Central memory CD4-positive, alpha-beta T cell (primary cell): Measurements from ENCODE around the gene PPM1H.
"Not testable (repeated sequence)": the region's sequence is repeated elsewhere in the genome, so short reads cannot be mapped to it uniquely, and the experiment has no call there.

Source experiments
- DNase-seq: peaks from one replicate; pipeline ENCODE4 v3.0.0; 2022

PPM1H gene

DNA sequence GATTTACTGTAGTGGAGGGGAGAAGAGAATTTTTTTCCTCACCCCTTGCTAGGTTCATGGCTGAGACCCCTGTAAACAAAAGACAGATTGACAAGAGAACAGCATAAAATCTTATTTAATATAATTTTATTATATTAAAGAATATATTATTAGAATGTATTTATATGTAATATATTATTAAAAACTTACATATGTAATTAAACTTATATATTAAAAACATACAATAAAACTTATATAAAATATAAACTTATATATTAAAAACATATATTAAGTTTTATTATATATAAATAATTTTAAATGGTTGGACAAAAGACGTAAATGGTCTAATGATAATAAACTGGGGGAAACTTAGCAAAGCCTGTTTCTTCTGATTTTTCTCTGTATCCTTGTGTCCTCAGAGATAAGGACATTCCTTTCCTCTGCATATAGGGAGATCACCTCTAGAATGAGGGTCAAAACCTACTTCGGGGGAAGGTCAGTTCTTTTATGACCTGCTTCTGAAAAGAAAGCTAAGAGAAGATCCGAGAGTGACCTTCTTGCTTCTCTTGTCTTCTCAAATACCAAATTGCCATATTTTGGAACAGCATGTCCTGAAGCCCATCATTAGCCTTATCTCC, 8.9 kb upstream of the PPM1H start:
- no peak for DNase-seq

- DNase-seq, result not testable (repeated sequence)
These were observed 7.4 kb upstream of the PPM1H start for GRCh38 chr12:62942316-62942715.

DNA sequence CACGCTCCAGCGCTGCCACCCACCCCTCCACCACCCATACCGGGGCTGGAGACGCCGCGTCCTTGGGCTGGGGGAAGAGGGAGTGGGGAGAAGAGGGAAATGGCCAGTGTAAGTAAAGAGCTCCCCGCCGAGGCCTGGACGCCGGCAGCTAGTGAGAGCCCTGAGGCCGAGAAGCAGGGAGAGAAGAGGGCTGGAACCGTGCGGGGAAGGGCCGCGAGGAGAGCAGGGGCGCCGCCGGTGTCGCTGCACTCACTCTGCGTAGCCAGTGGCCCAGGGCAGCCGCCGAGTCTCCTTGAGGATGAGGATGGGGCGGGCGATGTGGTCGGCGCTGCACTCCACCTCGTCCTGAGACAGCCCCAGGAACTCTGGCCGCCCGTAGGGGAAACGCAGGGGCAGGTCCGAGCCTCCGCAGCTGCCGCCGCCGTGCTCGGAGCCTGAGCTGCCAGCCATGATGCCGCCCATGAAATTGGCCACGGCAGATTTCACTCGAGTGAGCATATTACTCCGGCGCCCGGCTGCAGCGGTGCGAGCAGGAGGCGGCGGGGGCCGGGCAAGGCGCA, 631 bp downstream of the PPM1H start:
- DNase-seq, result no peak

DNA sequence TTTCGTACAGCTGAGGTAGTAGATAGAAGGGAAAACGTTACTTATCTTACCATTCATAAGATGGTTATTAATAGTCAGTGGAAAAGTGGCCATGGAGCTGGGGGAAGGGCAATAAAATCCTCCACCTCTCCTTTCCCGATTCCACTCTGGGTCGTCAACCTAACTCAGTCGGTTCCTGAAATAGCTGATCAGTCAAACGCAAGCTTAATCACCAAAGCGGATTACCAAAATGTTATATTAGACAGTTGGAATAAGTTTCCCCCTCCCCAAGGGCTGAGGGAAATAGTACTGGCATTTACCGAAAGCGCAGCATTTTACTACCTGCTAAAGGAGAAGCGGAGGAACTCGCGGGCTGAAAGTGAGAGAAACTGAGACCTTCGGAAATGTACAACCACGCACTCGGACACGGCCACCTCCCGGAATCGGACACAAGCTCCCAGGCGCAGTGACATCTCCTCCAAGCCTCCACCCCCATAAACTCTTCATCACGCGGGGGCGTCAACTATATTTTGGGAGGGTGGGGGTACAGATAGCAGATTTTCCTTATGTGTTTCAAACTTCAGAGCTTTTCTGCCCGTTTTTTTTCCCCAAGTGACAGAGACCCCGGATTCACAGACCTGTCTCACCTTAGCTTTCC, 1.2 kb downstream of the PPM1H start:
- DNase-seq, result no peak

DNA sequence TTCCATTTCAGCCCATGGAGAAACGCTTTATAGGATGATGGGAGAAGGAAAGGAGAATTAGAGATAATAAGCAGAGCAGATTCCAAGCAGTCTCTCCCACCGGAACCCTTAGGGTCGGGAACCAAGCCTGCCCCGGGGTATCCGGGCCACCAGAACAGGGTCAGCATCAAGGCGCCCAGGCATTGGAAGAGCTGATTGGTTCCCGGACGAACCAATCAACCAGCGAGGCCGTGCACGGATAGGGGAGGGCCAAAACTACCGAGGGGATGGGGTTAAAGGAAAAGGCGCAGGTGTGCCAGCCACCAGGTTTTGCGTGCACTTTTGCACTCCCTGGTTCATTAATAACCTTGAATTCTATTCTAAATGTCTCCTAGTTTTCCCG, 1.7 kb downstream of the PPM1H start:
- no peak for DNase-seq

GRCh38 chr12:62931477-62931876, 3.5 kb downstream of the PPM1H start:
- DNase-seq, result no peak

DNA sequence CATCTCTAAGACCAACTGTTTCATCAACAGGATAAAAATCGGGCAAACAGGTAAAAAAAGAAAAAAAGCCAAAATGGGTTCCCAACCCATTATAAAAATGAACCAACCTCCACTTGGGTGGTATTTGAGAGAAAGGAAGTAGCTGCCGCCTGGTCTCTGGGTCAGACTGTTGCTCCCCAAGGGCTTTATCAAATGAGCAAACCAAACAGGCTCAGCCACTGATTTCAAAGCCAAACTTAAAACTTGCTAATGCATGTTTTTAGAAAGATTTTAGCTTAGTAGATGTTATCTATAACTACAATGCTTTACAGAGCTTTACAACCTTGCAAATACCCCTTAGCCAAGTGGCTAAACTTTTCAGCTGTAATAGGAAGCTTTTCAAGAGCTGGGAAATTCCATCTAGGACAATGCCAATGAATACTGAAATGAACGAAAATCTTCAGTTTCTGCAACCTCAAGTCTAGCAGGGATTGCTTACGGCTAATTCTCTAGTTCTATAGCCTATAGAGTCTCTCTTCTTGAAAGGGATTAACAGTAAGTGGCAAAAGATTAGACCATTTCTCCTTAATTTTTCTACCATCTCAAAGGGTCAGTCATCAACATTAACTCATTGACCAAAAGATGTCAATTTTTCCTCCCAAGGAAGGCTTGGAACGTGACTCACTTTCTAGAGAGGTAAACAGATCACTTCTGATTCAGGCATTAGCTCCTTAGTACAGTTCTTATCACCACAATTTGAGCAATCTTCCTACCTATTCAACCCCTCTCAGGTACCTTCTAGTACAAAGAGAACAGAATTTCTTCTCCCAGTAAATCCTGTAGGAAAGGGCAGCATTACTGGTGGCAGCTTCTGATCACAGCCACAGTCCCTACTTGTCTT, 4.2 kb downstream of the PPM1H start:
- no peak for DNase-seq

DNA sequence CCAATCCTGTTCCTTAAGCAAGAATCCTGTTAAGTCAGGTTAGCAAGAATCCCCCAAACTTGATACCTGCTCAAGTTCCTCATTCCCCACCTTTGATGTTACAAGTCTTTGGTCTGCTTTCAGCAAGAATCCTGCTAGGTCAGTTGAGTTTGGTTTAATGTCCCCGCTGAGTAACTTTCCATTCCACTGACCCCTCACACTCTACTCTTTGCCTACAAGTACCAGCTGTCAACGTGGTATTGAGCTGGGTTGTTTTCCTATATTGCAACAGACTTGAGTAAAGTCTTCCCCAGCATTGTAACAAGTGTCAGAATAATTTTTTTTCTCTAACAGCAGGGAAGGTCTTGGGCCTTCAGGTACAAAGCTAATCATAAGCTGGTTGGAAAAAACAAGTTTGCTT, 6.3 kb downstream of the PPM1H start:
- no peak for DNase-seq

GRCh38 chr12:62925680-62926079, 9.3 kb downstream of the PPM1H start:
- DNase-seq, result no peak

DNA sequence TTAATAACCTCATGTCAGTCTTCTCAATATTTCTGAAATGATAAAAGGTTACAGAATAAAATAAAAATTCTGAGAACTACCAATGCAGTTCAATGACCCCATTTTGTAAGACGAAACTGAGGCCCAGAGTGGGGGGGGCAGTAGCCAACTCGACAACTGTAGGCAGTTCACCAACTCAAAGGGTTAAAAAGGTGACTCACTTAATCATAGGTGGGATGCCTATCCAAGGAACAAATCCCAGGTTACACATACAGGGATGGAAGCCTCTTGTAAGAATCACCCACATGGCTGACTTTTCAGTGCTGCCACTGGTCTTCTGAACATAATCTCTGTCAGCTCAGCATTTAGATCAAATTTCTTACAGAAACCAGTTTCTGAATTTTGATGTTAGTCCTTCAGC, 10.9 kb downstream of the PPM1H start:
- DNase-seq, result no peak

GRCh38 chr12:62922539-62922938, 12.4 kb downstream of the PPM1H start:
- DNase-seq, result no peak

DNA sequence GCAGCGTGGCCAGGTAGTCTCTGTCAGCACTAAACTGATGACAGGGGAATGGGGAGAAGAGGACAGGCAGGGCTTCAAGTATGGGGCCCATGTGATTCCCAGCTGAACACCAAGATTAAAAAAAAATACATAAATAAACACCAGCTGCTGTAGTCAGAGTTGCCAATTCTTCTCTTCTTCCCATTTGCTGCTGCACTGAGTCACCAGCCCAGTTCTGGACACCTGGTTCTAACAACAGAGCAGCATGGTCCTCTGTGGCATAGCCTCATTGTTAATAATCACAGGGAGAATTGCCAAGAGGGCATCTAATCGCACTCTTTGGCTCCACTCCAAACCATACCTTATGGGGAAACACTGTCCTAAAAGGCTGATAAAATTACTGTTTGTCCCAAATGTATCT, 15.1 kb downstream of the PPM1H start:
- no peak for DNase-seq

- DNase-seq, result no peak
These were observed 17.0 kb downstream of the PPM1H start for GRCh38 chr12:62917926-62918325.

- no peak for DNase-seq
These were observed 18.1 kb downstream of the PPM1H start for GRCh38 chr12:62916632-62917425.

- no peak for DNase-seq
These were observed 19.8 kb downstream of the PPM1H start for GRCh38 chr12:62915204-62915529.

DNA sequence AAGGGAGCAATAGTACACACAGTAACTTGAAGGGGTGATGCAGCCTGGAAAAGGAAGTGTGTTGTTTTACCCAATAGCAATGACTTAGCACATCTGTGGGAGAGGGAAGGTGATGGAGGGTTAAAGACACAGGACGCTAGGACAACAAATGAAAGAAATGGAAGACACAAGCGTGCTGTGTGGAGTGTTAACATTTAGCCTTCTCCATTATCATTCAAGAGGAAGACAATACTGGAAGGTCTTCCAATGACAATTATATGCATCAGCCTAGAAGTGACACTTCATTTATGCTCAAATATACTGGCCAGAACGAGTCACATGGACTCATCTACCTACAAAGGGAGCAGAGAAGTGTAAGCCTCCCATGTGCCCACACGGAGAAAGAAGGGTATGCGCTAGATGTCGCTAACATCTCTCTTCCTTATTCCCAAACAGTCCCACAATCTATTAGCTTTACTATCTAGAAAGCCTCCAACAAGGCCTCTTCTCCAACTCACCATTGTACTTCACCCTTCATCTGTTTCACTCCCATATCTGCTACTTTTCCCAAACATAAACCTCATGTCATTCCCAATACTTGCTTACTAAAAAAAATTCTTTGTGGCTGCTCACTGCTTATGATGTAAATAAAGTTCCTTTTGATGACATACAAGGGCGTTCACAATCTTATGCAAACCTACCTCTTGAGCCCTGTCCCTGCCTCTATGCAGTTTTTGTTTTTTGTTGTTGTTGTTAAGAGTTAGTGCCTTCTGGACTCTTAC, 20.3 kb downstream of the PPM1H start:
- DNase-seq, result no peak

GRCh38 chr12:62913380-62913779, 21.6 kb downstream of the PPM1H start:
- DNase-seq, result no peak

DNA sequence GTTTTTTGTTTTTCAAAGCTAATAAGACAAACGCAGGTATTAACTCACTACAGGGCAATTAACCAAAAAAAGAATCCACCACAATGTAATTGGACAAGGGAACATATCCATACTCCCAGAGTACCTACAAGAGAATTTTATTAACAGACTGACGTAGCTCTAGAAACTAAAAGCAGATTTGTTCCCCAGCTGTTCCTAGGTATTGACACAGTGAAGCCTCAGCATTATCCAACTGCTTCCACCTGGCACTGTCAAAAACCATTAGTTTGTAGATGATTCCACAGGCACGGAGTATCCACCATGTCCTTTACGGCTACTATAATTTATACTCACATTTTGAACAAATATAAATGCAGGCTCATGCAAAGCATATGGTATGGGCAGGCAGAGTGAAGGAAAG, 22.3 kb downstream of the PPM1H start:
- DNase-seq, result no peak

DNA sequence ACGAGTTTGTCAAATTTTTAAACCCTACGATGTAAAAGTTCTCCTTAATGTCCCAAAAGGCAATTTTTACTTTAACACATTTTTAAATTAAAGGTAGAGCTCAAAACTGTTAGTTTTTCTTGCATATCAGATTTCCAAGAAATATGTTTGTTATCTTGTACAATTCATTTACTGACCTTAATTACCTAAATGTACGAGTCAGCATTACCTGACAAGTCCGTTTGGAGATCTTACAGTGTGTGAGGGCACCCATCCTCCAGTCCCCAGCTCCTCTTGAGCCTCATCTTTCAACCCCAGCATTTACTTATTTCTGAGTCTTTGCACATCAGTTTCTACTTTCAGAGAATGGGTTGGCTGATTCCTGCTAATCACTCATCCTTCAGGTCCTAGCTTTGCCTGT, 23.7 kb downstream of the PPM1H start:
- no peak for DNase-seq

GRCh38 chr12:62910549-62911169, 24.3 kb downstream of the PPM1H start:
- DNase-seq, result no peak

GRCh38 chr12:62909340-62909739, 25.6 kb downstream of the PPM1H start:
- DNase-seq, result no peak

DNA sequence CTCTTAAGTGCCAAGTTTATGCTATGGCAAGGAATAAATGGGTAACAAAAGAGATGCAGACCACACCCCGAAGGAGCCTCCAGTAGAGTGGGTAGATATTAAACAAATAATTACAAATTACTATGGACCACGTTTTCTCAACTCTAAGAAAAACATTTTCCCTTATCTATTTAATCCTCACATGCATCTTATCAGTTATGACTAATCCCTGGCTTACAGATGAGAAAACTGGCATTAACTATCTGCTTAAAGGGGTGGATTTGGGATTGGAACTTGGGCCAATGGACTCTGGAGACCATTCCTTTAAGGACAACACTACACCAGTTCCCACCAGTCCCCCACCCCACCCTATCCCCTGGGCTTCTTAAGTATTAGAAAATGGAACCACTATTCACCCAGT, 26.3 kb downstream of the PPM1H start:
- DNase-seq, result no peak
